AG04450 (cell line): Measurements from ENCODE around the gene BCL2L2. TPM values are rescaled to one million over a fixed set of nuclear protein-coding genes. Genes with fewer than 3 reads are reported as not detected.

ENCODE experiments used
- CTCF ChIA-PET: fragments of 300-600, 350-600 bp; formaldehyde crosslinking; extraction: SDS; loops from one replicate; lab custom pipeline; 2022; ENCODE audit warnings: antibody characterized with exemption, inconsistent platforms; lab: Charles Lee
- POLR2A ChIA-PET: fragments of 350-600 bp; formaldehyde crosslinking; extraction: SDS; loops from one replicate; lab custom pipeline; 2021; ENCODE audit warnings: antibody characterized with exemption, inconsistent platforms; lab: Yijun Ruan, JAX
- DNase-seq: peaks from one replicate; pipeline ENCODE4 v3.0.0-alpha.2; 2011; ENCODE audit warnings: low read depth, low spot score
- H3K27ac ChIP-seq: one replicate; pipeline ENCODE4 v1.5.1; 2012; ENCODE audit warnings: low read depth, low read length, control low read depth
- H3K27me3 ChIP-seq: one replicate; pipeline ENCODE4 v1.6.0; 2012; ENCODE audit warnings: low read length; ENCODE audit not compliant: control insufficient read depth, insufficient read depth
- H3K4me3 ChIP-seq: 2 replicates; pipeline ENCODE4 v1.5.1; 2011; ENCODE audit warnings: mild to moderate bottlenecking, low read depth, low read length, control low read depth
- H3K9me3 ChIP-seq: 2 replicates; pipeline ENCODE4 v1.5.1; 2012; ENCODE audit warnings: low read length; ENCODE audit not compliant: control insufficient read depth, insufficient read depth
- CTCF ChIP-seq: IDR thresholded peaks from 2 replicates; pipeline ENCODE4 v1.5.1; 2011; ENCODE audit warnings: low read depth, low read length, control low read depth, inconsistent platforms
- polyA plus RNA-seq: library from polyadenylated mRNA; depleted of rRNA; stranded (reverse); fragments of >200 nt; gene quantifications from 2 replicates; pipeline ENCODE4 v1.2.3, GENCODE V29; 2011

The BCL2L2 gene
- polyA plus RNA-seq, 1 experiment, result 21.5 TPM

- peaks cover 3% of the 10 kb centered on the region for H3K27me3 ChIP-seq
- no peak overlapping the region for H3K4me3 ChIP-seq
- POLR2A ChIA-PET, result no interaction called here
- no peaks in the 10 kb centered on the region for H3K9me3 ChIP-seq
- no peak overlapping the region for H3K27ac ChIP-seq
- CTCF ChIA-PET, result interaction anchor here (0.9 kb wide), 1 partner anchor 33 kb away, joined by 4 read pairs; no protein-coding TSS in a partner anchor
- TF ChIP-seq CTCF, result no peak
- no peak for DNase-seq
Observed at GRCh38 chr14:23347406-23348296, 41.0 kb downstream of the BCL2L2 start.

GRCh38 chr14:23348297-23348655, 41.6 kb downstream of the BCL2L2 start:
- H3K27ac ChIP-seq, result no peak overlapping the region
- no peak for TF ChIP-seq CTCF
- H3K9me3 ChIP-seq, result no peaks in the 10 kb centered on the region
- no peak overlapping the region for H3K4me3 ChIP-seq
- DNase-seq, result no peak
- CTCF ChIA-PET, result no interaction called here
- H3K27me3 ChIP-seq, result no peaks in the 10 kb centered on the region
- POLR2A ChIA-PET, result no interaction called here

GRCh38 chr14:23349156-23349845, 42.7 kb downstream of the BCL2L2 start:
- no peak for TF ChIP-seq CTCF
- no peaks in the 10 kb centered on the region for H3K27me3 ChIP-seq
- ChIA-PET CTCF (interaction anchor here (1.2 kb wide), 1 partner anchor 30 kb away, joined by 3 read pairs; no protein-coding TSS in a partner anchor), POLR2A (no interaction called here)
- H3K27ac ChIP-seq, result no peak overlapping the region
- no peak for DNase-seq
- H3K9me3 ChIP-seq, result no peaks in the 10 kb centered on the region
- no peak overlapping the region for H3K4me3 ChIP-seq

DNA sequence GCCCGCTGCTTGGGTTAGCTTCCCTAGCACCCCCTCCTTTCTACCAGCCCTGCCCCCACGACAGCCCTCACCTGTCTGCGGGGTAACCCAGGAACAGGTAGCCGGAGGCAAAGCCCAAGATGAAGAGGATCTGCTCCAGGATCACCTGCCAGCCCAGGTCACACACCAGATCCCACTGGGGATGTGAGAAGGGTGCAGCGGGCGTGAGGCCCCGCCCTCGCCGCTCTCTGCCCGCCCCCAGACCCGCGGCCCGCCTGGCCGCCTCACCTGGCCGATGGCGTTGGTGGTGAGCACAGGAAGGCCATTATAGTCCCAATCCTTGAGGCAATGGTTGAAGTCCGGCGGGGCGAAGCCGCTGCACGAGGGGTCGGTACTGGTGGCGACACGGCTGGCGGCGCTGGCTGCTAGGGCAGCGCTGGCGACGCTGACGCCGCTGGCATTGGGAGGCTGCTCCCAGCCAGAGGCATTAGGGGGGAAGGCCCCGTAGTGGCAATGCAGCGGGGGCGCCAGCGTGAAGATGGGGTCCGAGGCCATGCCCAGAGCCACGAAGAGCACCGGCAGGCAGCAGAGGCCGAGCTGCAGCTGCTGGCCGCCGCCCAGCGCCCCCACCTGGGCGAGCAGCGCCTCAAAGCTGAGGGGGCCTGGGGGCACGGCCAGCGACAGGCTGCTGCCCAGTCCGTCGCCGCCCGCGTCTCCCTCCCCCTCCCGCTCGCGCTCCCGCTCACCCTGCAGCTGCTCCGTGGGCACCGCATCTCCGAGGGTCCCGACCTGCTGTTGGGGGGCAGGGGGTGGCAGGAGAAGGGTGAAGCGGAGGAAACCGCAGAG, 45.3 kb downstream of the BCL2L2 start:
- no peak overlapping the region for H3K27ac ChIP-seq
- no peak for DNase-seq
- POLR2A ChIA-PET, result interaction anchor here (0.5 to 2.2 kb wide), 10 partner anchors 10 to 478 kb away, joined by 3 to 10 read pairs (median 5); partner anchors contain the start of gene PABPN1

More for the DNA sequence above, 45.3 kb downstream of the BCL2L2 start:
- Histone ChIP-seq H3K4me3 (peak overlapping the region; percentile 86), H3K27me3 (no peaks in the 10 kb centered on the region), H3K9me3 (no peaks in the 10 kb centered on the region)
- CTCF ChIA-PET, result interaction anchor here (0.6 to 3.7 kb wide), 7 partner anchors 24 to 239 kb away, joined by 3 to 12 read pairs (median 4); partner anchors contain the start of gene PABPN1
- no peak for TF ChIP-seq CTCF
